HL-60 (cell line): Measurements from ENCODE around the gene KLHL40.

Source experiments
- DNase-seq, 2 experiments: peaks; one replicate each; pipeline ENCODE4 v3.0.0-alpha.2; 2010 to 2020; ENCODE audit warnings: low read depth in 1 of 2, low spot score in 1 of 2
- H3K27ac ChIP-seq: fragments of 250-450 bp; sonication (Bioruptor Pico); replicated peaks from 2 replicates; pipeline ENCODE4 v1.5.1; 2020; ENCODE audit warnings: mild to moderate bottlenecking, moderate library complexity
- H3K27me3 ChIP-seq: fragments of 250-450 bp; sonication (Bioruptor Pico); 2 replicates; pipeline ENCODE4 v1.5.1; 2021; ENCODE audit warnings: mild to moderate bottlenecking, moderate library complexity; ENCODE audit not compliant: insufficient read depth, poor library complexity, severe bottlenecking
- H3K4me3 ChIP-seq: replicated peaks from 2 replicates; pipeline ENCODE4 v1.5.1; 2011; ENCODE audit warnings: mild to moderate bottlenecking, control low read depth, low read length; ENCODE audit not compliant: insufficient read depth
- CTCF ChIP-seq: IDR thresholded peaks from one replicate; pipeline ENCODE4 v1.5.1; 2011; ENCODE audit warnings: low read length, control low read depth, inconsistent platforms; ENCODE audit not compliant: insufficient read depth
- GABPA ChIP-seq: IDR thresholded peaks from 2 replicates; pipeline ENCODE4 v1.6.1; 2012; ENCODE audit warnings: low read depth
- POLR2AphosphoS5 ChIP-seq: IDR thresholded peaks from 2 replicates; pipeline ENCODE4 v1.6.1; 2012; ENCODE audit warnings: low read depth
- REST ChIP-seq: IDR thresholded peaks from 2 replicates; pipeline ENCODE4 v1.6.1; 2012; ENCODE audit warnings: low read depth; ENCODE audit not compliant: insufficient replicate concordance
- SPI1 ChIP-seq: IDR thresholded peaks from 2 replicates; pipeline ENCODE4 v1.6.1; 2012; ENCODE audit warnings: low read depth, mild to moderate bottlenecking, borderline replicate concordance

Gene KLHL40

GRCh38 chr3:42735019-42735418 is 49.7 kb downstream of the KLHL40 start:
- Histone ChIP-seq H3K27ac (no peak overlapping the region), H3K27me3 (no peaks in the 10 kb centered on the region), H3K4me3 (no peak overlapping the region)
- TF ChIP-seq POLR2AphosphoS5 (no peak), REST (no peak), GABPA (no peak)
- no peak for DNase-seq

DNA sequence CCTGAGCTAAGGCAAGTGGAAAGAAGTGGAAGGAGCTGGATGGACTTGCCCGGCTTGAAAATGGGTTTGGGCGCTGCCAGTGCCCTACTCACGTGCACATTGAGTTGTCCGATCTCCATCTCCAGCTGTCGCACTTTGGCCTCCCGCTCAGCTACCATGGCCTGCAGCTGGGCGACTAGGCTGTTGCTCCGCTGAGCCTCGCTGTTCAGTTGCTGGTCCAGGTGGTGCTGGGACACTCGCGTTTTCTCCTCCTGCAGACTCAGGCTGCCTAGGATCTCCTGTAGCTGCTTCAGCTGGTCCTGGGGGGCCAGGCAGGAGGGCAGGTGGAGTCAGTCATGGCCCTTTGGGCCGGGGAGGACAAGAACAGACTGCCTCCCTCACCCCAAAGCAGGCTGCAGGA is 50.3 kb downstream of the KLHL40 start:
- no peak overlapping the region for H3K27ac ChIP-seq

GRCh38 chr3:42736081-42736480 is 50.7 kb downstream of the KLHL40 start:
- TF ChIP-seq POLR2AphosphoS5 (no peak), CTCF (no peak), REST (no peak)
- no peak overlapping the region for H3K4me3 ChIP-seq
- H3K27ac ChIP-seq: no peak overlapping the region
- H3K27me3 ChIP-seq: no peaks in the 10 kb centered on the region
- no peak for DNase-seq

More for the DNA sequence above, 50.3 kb downstream of the KLHL40 start:
- no peak for TF ChIP-seq REST
- no peak for TF ChIP-seq CTCF
- TF ChIP-seq POLR2AphosphoS5: no peak
- TF ChIP-seq SPI1: no peak
- TF ChIP-seq GABPA: no peak
- DNase-seq: no peak
- H3K4me3 ChIP-seq: no peak overlapping the region
- no peaks in the 10 kb centered on the region for H3K27me3 ChIP-seq

- DNase-seq: no peak
- no peak for TF ChIP-seq REST
- TF ChIP-seq CTCF: no peak
- TF ChIP-seq POLR2AphosphoS5: no peak
- TF ChIP-seq GABPA: no peak
- no peak for TF ChIP-seq SPI1
Measured at GRCh38 chr3:42736531-42736930, 51.2 kb downstream of the KLHL40 start.

More at GRCh38 chr3:42736531-42736930, 51.2 kb downstream of the KLHL40 start:
- H3K27me3 ChIP-seq: no peaks in the 10 kb centered on the region
- no peak overlapping the region for H3K4me3 ChIP-seq
- no peak overlapping the region for H3K27ac ChIP-seq
